HG03039 (cell line): Measurements from ENCODE around the gene DSCAML1.

Experiments used
- ATAC-seq: cut with Tn5 transposase; IDR thresholded peaks from one replicate; pipeline ENCODE4 v1.9.1; 2021; ENCODE audit warnings: mild to moderate bottlenecking, moderate library complexity; ENCODE audit not compliant: unreplicated experiment

Gene DSCAML1

GRCh38 chr11:117833401-117833891 is 36.4 kb upstream of the DSCAML1 start:
- no peak for ATAC-seq

GRCh38 chr11:117832511-117832910 is 35.5 kb upstream of the DSCAML1 start:
- no peak for ATAC-seq

GRCh38 chr11:117831661-117832415 is 34.8 kb upstream of the DSCAML1 start:
- no peak for ATAC-seq

- no peak for ATAC-seq
Observed at GRCh38 chr11:117830674-117831351, 33.8 kb upstream of the DSCAML1 start.

- ATAC-seq, result no peak
Observed at GRCh38 chr11:117830072-117830471, 33.1 kb upstream of the DSCAML1 start.

DNA sequence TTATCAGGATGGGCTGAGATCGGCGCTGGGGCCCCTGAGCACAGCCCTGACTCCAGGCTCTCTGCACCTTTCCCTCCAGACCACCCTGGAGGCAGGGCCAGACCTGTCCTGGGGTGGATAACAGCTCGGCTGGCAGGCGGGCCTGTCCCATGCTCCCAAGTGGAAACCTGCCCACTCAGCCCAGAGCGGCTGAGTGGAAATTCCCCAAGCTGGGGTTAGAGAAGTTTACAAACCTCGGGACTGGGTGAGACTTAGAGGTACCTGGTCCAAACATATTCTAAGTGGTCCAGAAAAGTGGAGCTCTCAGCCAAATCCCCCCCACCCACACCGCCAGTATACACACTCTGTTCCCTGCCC is 32.3 kb upstream of the DSCAML1 start:
- ATAC-seq, result no peak

DNA sequence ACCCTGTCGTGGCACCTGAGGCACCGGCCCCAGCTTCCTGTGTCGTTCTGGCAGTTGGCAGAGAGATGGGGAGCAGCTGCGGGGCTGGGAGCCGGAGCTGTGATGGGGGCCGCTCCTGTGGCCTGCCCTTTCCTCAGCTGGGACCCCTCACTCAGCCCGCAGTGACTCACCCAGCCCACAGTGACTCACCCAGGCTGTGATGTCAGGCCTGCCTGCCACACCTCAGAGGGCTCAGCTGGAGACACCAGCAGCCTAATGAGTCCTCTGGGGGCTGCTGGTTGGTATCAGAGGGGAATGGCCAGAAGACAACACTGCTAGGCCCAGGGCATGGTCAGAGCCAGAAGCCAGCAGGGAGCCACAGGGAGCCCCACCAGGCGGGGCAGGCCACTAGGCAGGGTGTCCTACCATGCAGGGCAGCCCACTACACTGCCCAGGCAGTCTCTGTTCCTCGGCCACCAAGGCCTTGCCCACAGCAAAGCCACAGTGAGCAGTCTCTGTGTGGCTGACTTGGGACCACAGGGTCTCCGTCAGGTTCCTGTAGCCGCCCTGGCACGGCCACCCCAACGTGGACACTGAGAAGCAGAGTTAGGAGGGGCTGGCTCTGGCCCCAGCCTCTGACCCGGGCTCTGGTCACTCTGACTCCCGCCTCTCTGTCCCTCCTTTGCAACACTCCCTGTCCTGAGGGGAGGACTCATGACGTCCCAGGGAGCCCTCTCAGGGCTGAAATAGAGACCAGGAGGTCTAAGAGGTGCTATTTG is 31.8 kb upstream of the DSCAML1 start:
- ATAC-seq, result peak; percentile 52

- no peak for ATAC-seq
Observed at GRCh38 chr11:117827521-117828511, 30.8 kb upstream of the DSCAML1 start.

DNA sequence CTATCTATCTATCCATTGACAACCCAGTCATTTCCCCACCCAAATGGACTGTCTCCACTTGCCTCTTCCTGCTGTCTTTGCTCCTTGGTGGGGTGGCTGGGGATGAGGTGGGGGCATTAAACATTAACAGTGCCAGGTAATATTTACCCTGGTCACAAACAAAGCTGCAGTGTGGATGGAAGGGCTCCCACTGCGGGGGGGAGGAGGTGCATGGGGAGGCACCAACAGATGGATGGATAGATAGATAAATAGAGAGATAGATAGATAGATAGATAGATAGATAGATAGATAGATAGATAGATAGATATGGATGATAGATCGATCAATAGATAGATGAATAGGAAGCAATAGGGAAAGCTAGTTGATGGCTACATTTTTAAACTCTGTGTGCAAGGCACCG is 29.8 kb upstream of the DSCAML1 start:
- ATAC-seq, result no peak

- no peak for ATAC-seq
Observed at GRCh38 chr11:117826190-117826570, 29.2 kb upstream of the DSCAML1 start.

GRCh38 chr11:117825538-117826189 is 28.6 kb upstream of the DSCAML1 start:
- ATAC-seq, result no peak

DNA sequence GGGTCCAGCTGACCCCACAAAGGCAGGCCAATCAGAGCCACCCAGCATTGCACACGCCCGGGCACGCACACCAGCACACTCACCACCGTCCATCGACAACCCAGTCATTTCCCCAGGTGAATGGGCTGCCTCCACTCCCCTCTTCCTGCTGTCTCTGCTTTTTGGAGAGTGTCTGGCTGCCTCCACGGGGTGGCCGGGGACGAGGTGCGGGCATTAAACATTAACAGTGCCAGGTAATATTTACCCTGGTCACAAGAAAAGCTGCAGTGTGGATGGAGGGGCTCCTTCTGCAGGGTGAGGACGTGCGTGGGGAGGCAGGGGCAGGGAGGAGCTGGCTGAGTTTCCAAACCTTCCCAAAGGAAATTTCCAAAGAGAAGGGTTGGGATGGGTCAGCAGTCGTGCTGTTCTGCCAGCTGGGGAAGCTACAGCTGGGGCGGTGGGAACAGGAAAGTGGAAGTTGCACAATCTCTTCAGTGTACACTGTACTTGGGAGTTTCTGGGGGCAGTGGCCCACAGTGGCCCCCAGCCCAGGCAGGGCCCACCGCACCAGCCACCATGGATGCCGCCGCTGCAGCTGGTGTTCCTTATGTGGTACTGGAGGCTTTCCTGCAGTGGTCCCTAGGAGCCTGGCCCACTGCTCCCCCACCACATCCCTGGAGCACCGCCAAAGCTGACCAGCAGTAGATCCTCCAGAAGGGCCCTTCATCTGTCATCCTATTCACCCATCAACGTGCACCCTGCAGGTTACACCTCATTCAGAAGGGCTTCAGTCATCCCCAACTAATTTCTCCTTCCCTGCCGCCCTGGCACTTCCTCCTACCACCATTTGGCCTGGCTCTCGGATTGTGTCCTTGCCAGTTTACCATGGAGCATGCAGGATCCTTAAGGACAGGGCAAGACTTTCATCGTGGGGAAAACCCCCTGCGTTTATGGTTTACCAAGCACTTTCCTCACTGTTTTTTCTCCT is 27.8 kb upstream of the DSCAML1 start, which contains the start of gene FXYD2:
Gene FXYD2, minus strand, starts transcription at position 174 of the 967 bp plus-strand sequence. Its CDS starts 66 bp downstream, at position 108.
- ATAC-seq, result no peak

DNA sequence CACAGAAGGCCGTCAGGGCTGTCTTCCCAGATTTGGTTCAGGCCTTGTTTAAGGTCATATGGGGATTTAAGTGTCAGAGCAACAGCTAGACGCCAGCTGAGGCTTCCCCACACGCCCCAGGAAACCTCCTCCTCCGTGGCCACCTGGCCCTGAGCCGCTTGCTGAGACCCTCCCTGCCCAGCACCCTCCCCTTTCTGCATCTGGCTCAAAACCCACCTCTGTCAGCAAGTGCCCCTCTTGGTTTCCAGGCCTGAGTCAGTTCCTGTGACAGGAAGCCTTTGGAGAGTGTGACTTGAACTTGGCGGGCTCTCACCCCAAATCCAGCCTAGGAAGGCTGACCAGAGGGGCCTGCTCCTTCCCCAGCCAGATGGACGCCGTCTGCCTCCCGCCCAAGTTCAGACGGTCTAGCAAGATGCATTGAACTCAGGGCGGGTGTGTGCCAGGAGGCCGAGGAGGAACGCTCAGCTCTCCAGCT is 27.0 kb upstream of the DSCAML1 start:
- no peak for ATAC-seq

- no peak for ATAC-seq
Observed at GRCh38 chr11:117823294-117823945, 26.4 kb upstream of the DSCAML1 start.

DNA sequence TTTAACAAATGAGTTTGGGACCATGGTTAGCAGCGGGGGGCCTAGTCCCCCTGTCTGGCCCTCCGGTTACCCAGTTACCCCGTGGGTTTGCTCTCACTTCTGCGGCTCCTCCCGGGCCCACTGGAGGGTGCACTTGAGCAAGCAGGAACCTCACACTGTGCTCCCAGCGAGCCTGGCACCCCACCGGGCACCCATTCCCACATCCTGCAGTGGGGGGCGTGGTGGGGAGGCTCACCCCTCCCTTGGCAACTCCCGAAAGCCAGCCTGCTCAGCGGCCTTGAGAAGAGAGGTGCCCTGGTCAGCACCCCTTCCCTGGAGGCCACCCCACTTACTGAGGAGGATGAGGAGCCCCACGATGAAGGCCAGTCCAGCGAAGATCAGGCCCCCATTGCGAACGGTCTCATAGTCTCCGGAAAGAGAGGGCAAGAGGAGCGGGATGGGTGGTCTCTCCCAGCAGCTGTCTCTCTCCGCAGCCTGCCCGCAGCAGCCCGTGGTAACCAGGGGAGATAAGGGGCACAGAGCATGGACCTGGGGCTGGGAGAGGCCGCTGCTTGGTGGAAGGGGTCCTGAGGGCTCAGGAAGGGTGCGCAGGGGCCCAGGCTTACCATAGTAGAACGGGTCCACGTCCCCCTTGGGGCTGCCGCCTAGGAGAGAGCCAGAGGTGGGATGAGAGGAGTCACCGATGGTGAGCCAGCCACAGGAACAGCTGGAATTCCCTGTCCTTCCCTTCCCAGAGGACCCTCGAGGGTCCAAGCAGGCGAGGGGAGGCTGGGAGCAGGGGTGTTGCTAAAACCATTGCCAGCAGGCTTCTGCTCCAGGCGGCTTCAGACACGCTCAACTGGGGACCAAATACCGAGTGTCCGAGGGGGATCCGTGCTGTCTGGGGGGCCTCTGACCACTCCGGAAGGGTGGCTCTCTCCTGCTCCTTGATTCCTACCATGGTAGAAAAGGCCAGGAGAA is 25.3 kb upstream of the DSCAML1 start:
- ATAC-seq, result no peak

GRCh38 chr11:117821431-117821830 is 24.4 kb upstream of the DSCAML1 start:
- no peak for ATAC-seq

DNA sequence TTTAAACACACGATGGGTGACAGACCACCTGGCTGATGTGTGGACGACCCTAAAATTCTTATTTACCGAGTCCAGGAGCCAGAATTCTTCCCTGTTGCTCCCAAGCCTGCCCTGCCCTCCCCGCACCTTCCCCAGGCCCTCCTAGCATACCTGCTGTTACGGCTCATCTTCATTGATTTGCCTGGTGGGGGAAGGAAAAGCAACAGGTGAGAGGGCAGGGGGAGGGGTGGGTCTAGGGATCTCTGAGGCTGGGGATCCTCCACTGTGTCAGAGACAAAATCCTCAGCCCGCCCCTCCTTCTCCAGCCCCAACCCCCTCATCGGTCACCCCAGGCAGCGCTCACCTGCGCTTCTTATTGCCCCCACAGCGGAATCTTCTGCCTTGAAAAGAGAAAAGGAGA is 23.5 kb upstream of the DSCAML1 start:
- no peak for ATAC-seq
